HCT116 (cell line): ENCODE measurements around the gene CKAP4. TPM values are rescaled to one million over a fixed set of nuclear protein-coding genes. Genes with fewer than 3 reads are reported as not detected.

ENCODE experiments used
- ATAC-seq: fragments of 200-7000 bp; cut with Tn5 transposase; 2 replicates; pipeline ENCODE4 v1.9.1; 2020; ENCODE audit warnings: mild to moderate bottlenecking, moderate library complexity
- BruUV-seq: library from RNA; stranded (reverse); fragments of 400-500 nt; replicated peaks from 2 replicates; lab custom pipeline; 2021; lab: Mats Ljungman, UMichigan
- CTCF ChIA-PET: fragments of 300-600 bp; sonication (Branson Sonifier 250); formaldehyde crosslinking; loops from one replicate; lab custom pipeline; 2021; ENCODE audit warnings: antibody characterized with exemption; lab: Charles Lee
- POLR2A ChIA-PET: fragments of 300-600, 350-600 bp; sonication (Branson Sonifier 250); formaldehyde crosslinking; loops from one replicate; lab custom pipeline; 2021; ENCODE audit warnings: antibody characterized with exemption; lab: Charles Lee
- RAD21 ChIA-PET, 2 experiments: fragments of 300-600 bp; sonication (Branson Sonifier 250); formaldehyde crosslinking; loops; one replicate each; lab custom pipeline; 2023; ENCODE audit warnings: low total read pairs in 2 of 2; ENCODE audit not compliant: uncharacterized antibody in 2 of 2, unreplicated experiment in 2 of 2, low non-redundant PET in 1 of 2; lab: Charles Lee
- DNase-seq: peaks from one replicate; pipeline ENCODE4 v3.0.0-alpha.2; 2010; ENCODE audit warnings: low read depth, low spot score
- H2AFZ ChIP-seq: fragments of 200-600 bp; shearing (Covaris generic), sonication (generic); 2 replicates; pipeline ENCODE4 v1.6.1; 2017; ENCODE audit warnings: low read depth, mixed run types, mixed read lengths, antibody characterized with exemption, low read length; ENCODE audit not compliant: poor library complexity, severe bottlenecking
- H3K27ac ChIP-seq: 2 replicates; pipeline ENCODE4 v1.5.1; 2012; ENCODE audit warnings: low read depth, low read length
- H3K27me3 ChIP-seq: fragments of 200-600 bp; sonication (generic); 2 replicates; pipeline ENCODE4 v1.6.1; 2016; ENCODE audit warnings: mixed run types, low read length, mixed read lengths; ENCODE audit not compliant: insufficient read depth
- H3K36me3 ChIP-seq, 2 experiments: fragments of 200-500 bp in 1 of 2; fragments of 200-600 bp in 1 of 2; sonication (Bioruptor generic) in 1 of 2; sonication (generic) in 1 of 2; 2 replicates each; pipeline versions ENCODE4 v1.5.1 to v1.6.1; 2014 to 2016; ENCODE audit warnings: low read length in 2 of 2, inconsistent platforms in 1 of 2, mixed read lengths in 1 of 2, mixed run types in 1 of 2; ENCODE audit not compliant: insufficient read depth in 2 of 2, control insufficient read depth in 1 of 2
- H3K4me1 ChIP-seq, 2 experiments: fragments of 200-600 bp in 1 of 2; sonication (generic) in 1 of 2; 2 replicates each; pipeline versions ENCODE4 v1.5.1 to v1.6.1; 2012 to 2017; ENCODE audit warnings: low read length in 2 of 2, inconsistent platforms in 1 of 2, mild to moderate bottlenecking in 1 of 2, mixed read lengths in 1 of 2, mixed run types in 1 of 2, moderate library complexity in 1 of 2; ENCODE audit not compliant: insufficient read depth in 2 of 2, control insufficient read depth in 1 of 2
- H3K4me2 ChIP-seq: fragments of 200-600 bp; sonication (generic); 2 replicates; pipeline ENCODE4 v1.6.1; 2017; ENCODE audit warnings: mixed run types, low read length, mixed read lengths
- H3K4me3 ChIP-seq, 2 experiments: fragments of 200-600 bp in 1 of 2; sonication (generic) in 1 of 2; replicated peaks in 1 of 2; 2 replicates each; pipeline ENCODE4 v1.5.1; 2011 to 2016; ENCODE audit warnings: low read length in 2 of 2, control low read depth in 1 of 2, low read depth in 1 of 2, mild to moderate bottlenecking in 1 of 2, mixed read lengths in 1 of 2, mixed run types in 1 of 2
- H3K79me2 ChIP-seq: fragments of 200-600 bp; sonication (generic); 2 replicates; pipeline ENCODE4 v1.6.1; 2017; ENCODE audit warnings: mild to moderate bottlenecking, mixed run types, low read length, moderate library complexity, mixed read lengths; ENCODE audit not compliant: insufficient read depth
- H3K9ac ChIP-seq: fragments of 200-600 bp; sonication (generic); 2 replicates; pipeline ENCODE4 v1.6.1; 2016; ENCODE audit warnings: low read length, mixed read lengths
- H3K9me2 ChIP-seq: fragments of 200-600 bp; sonication (generic), shearing (Covaris generic); 2 replicates; pipeline ENCODE4 v1.6.1; 2017; ENCODE audit warnings: mixed run types, mild to moderate bottlenecking, moderate library complexity; ENCODE audit not compliant: insufficient read depth
- H3K9me3 ChIP-seq, 2 experiments: fragments of 200-500 bp in 1 of 2; fragments of 200-600 bp in 1 of 2; sonication (Bioruptor generic) in 1 of 2; sonication (generic) in 1 of 2; 2 replicates each; pipeline ENCODE4 v1.6.1; 2014 to 2017; ENCODE audit warnings: low read length in 2 of 2, mixed read lengths in 2 of 2, inconsistent platforms in 1 of 2, low read depth in 1 of 2, mild to moderate bottlenecking in 1 of 2, mixed run types in 1 of 2, moderate library complexity in 1 of 2; ENCODE audit not compliant: control insufficient read depth in 1 of 2, insufficient read depth in 1 of 2
- H4K20me1 ChIP-seq: fragments of 200-600 bp; sonication (generic), shearing (Covaris generic); 2 replicates; pipeline ENCODE4 v1.6.1; 2017; ENCODE audit warnings: mixed run types, mild to moderate bottlenecking, moderate library complexity; ENCODE audit not compliant: insufficient read depth
- CEBPB ChIP-seq: IDR thresholded peaks from 2 replicates; pipeline ENCODE4 v1.6.1; 2012; ENCODE audit warnings: low read depth
- EGR1 ChIP-seq: IDR thresholded peaks from 2 replicates; pipeline ENCODE4 v1.6.1; 2012; ENCODE audit warnings: low read depth
- ELF1 ChIP-seq: IDR thresholded peaks from 2 replicates; pipeline ENCODE4 v1.6.1; 2012; ENCODE audit warnings: low read depth, borderline replicate concordance
- EZH2 ChIP-seq: fragments of 200-600 bp; sonication (generic); IDR thresholded peaks from 2 replicates; pipeline ENCODE4 v1.6.1; 2017; ENCODE audit warnings: antibody characterized with exemption, mixed run types
- EZH2phosphoT487 ChIP-seq: fragments of 200-600 bp; IDR thresholded peaks from 2 replicates; pipeline ENCODE4 v1.6.1; 2018; ENCODE audit warnings: antibody characterized with exemption, borderline replicate concordance
- JUND ChIP-seq: IDR thresholded peaks from 2 replicates; pipeline ENCODE4 v1.6.1; 2012
- POLR2A ChIP-seq: IDR thresholded peaks from 2 replicates; pipeline ENCODE4 v1.7.0; 2011; ENCODE audit warnings: borderline replicate concordance; ENCODE audit not compliant: insufficient read depth, insufficient read length; ENCODE audit errors: extremely low read depth
- POLR2AphosphoS5 ChIP-seq: IDR thresholded peaks from 2 replicates; pipeline ENCODE4 v1.6.1; 2011; ENCODE audit warnings: mild to moderate bottlenecking, low read depth, low read length, moderate library complexity
- RAD21 ChIP-seq: IDR thresholded peaks from 2 replicates; pipeline ENCODE4 v1.6.1; 2012; ENCODE audit warnings: low read depth, mild to moderate bottlenecking
- SIN3A ChIP-seq: IDR thresholded peaks from 2 replicates; pipeline ENCODE4 v1.6.1; 2012; ENCODE audit warnings: low read depth
- SP1 ChIP-seq: IDR thresholded peaks from 2 replicates; pipeline ENCODE4 v1.6.1; 2012; ENCODE audit warnings: low read depth
- SRF ChIP-seq: IDR thresholded peaks from 2 replicates; pipeline ENCODE4 v1.6.1; 2012; ENCODE audit warnings: low read depth
- TCF7L2 ChIP-seq: IDR thresholded peaks from 2 replicates; pipeline ENCODE4 v1.7.0; 2011; ENCODE audit warnings: borderline replicate concordance, inconsistent platforms; ENCODE audit not compliant: insufficient read depth, insufficient read length; ENCODE audit errors: extremely low read depth
- YY1 ChIP-seq: IDR thresholded peaks from 2 replicates; pipeline ENCODE4 v1.6.1; 2011; ENCODE audit warnings: low read length, low read depth, moderate library complexity, mild to moderate bottlenecking; ENCODE audit not compliant: insufficient replicate concordance; ENCODE audit errors: extremely low read depth
- ZFX ChIP-seq: fragments of 450-650 bp; IDR thresholded peaks from 2 replicates; pipeline ENCODE4 v1.6.1; 2017
- ZNF274 ChIP-seq: fragments of 200-500 bp; sonication (Bioruptor generic); IDR thresholded peaks from 2 replicates; pipeline ENCODE4 v1.6.1; 2014; ENCODE audit warnings: mild to moderate bottlenecking, low read depth, low read length, inconsistent platforms
- intact Hi-C: fragments of 100-400 bp; cut with micrococcal nuclease; formaldehyde crosslinking; loops from 2 replicates; pipeline ENCODE4 v1.10.0; 2022
- total RNA-seq: library from RNA; stranded (reverse); gene quantifications from one replicate; pipeline ENCODE4 v1.2.1, GENCODE V29; 2021; ENCODE audit not compliant: unreplicated experiment
- TF ChIP-seq, protein P1 (sequence below): IDR thresholded peaks from 2 replicates; pipeline ENCODE4 v1.6.1; 2012
- TF ChIP-seq, protein P2 (sequence below): IDR thresholded peaks from 2 replicates; pipeline ENCODE4 v1.6.1; 2011; ENCODE audit warnings: mild to moderate bottlenecking, low read length, moderate library complexity; ENCODE audit not compliant: insufficient replicate concordance; ENCODE audit errors: extremely low read depth
- TF ChIP-seq, protein P3 (sequence below): IDR thresholded peaks from 2 replicates; pipeline ENCODE4 v1.6.1; 2012

CKAP4 gene
- total RNA-seq, 1 experiment from 2014 or later, result 45.9 TPM

DNA sequence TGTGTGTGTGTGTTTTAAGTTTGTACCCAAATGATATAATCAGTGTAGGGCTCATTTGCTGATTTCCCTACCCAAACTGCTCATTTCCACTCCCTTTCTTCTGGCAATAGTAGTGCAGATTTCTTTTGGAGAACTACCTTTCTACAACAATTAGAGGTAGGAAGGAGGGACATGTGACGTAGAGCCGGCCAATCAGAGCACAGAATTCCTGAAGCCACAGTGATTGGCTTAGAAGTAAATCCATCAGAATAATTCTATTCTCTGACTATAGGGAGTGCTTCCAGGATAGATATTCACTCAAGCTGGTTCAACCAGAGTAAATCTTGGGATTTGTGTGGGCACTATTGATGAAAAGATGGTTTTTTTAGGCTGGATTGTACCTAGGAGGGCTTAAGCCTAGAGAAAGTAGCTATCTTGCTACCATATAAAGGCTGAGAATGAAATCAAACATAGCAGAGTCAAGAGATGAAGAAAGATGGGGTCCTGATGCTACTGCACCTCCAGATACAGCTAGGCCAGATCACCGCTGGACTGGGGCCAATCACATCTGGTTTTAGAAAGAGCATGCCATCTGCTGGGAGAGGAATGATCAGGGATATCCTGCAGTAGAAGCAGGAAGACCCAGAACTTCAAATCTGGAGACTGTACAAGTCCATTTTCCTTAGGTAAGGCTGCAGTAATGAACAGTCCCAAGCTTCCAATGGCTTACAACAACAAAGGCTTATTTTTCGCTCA is 55.0 kb downstream of the CKAP4 start:
- RAD21 ChIA-PET, result no interaction called here
- peaks cover 0 to 5% of the 10 kb centered on the region in 2 experiments; a peak in 2 of 4 replicates for H3K4me1 ChIP-seq
- no peaks in the 10 kb centered on the region for H3K36me3 ChIP-seq
- H3K4me2 ChIP-seq, result no peak overlapping the region
- DNase-seq (no peak), ATAC-seq (0 out of 2 replicates have a peak, but pooled peaks have one; percentile 38)
- no peak overlapping the region for H3K9ac ChIP-seq
- H3K9me2 ChIP-seq, result no peaks in the 10 kb centered on the region
- CTCF ChIA-PET, result interaction anchor here (1.0 kb wide), 1 partner anchor 31 kb away, joined by 3 read pairs; no protein-coding TSS in a partner anchor
- H4K20me1 ChIP-seq, result no peaks in the 10 kb centered on the region
- no peaks in the 10 kb centered on the region for H3K9me3 ChIP-seq
- H2AFZ ChIP-seq, result no peak overlapping the region
- intact Hi-C loops, result no loop called here
- no peaks in the 10 kb centered on the region for H3K79me2 ChIP-seq
- H3K4me3 ChIP-seq, result no peak overlapping the region
- no peaks in the 10 kb centered on the region for H3K27me3 ChIP-seq
- POLR2A ChIA-PET, result no interaction called here
- no TSS peak for BruUV-seq
- TF ChIP-seq ZFX (no peak), EZH2 (no peak), JUND (no peak), TCF7L2 (no peak), SP1 (no peak), EGR1 (no peak), POLR2A (no peak), POLR2AphosphoS5 (no peak), YY1 (no peak), EZH2phosphoT487 (no peak), RAD21 (no peak), ZNF274 (no peak), SIN3A (no peak), SRF (no peak), CEBPB (no peak), ELF1 (no peak)
- TF ChIP-seq, protein P1, sequence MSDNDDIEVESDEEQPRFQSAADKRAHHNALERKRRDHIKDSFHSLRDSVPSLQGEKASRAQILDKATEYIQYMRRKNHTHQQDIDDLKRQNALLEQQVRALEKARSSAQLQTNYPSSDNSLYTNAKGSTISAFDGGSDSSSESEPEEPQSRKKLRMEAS, result no peak
- TF ChIP-seq, protein P2, sequence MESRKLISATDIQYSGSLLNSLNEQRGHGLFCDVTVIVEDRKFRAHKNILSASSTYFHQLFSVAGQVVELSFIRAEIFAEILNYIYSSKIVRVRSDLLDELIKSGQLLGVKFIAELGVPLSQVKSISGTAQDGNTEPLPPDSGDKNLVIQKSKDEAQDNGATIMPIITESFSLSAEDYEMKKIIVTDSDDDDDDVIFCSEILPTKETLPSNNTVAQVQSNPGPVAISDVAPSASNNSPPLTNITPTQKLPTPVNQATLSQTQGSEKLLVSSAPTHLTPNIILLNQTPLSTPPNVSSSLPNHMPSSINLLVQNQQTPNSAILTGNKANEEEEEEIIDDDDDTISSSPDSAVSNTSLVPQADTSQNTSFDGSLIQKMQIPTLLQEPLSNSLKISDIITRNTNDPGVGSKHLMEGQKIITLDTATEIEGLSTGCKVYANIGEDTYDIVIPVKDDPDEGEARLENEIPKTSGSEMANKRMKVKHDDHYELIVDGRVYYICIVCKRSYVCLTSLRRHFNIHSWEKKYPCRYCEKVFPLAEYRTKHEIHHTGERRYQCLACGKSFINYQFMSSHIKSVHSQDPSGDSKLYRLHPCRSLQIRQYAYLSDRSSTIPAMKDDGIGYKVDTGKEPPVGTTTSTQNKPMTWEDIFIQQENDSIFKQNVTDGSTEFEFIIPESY, result no peak
- TF ChIP-seq, protein P3, sequence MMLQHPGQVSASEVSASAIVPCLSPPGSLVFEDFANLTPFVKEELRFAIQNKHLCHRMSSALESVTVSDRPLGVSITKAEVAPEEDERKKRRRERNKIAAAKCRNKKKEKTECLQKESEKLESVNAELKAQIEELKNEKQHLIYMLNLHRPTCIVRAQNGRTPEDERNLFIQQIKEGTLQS, result no peak
- H3K27ac ChIP-seq, result no peak overlapping the region
